Trophoblast cell (in vitro differentiated cells and primary cell): ENCODE measurements around the gene PDGFA.

Source experiments
- DNase-seq, 2 donors: peaks; one replicate each; pipeline ENCODE4 v3.0.0-alpha.2; 2016
- H2AFZ ChIP-seq: 2 replicates; pipeline ENCODE4 v1.6.1; 2013; ENCODE audit warnings: low read length, moderate library complexity, mild to moderate bottlenecking; ENCODE audit not compliant: insufficient read depth, poor library complexity
- H2AK5ac ChIP-seq: 2 replicates; pipeline ENCODE4 v1.6.1; 2013; ENCODE audit warnings: mild to moderate bottlenecking, low read length
- H2BK120ac ChIP-seq: 2 replicates; pipeline ENCODE4 v1.6.1; 2013; ENCODE audit warnings: low read length, mild to moderate bottlenecking, moderate library complexity; ENCODE audit not compliant: insufficient read depth, poor library complexity
- H2BK12ac ChIP-seq: 2 replicates; pipeline ENCODE4 v1.6.1; 2013; ENCODE audit warnings: mild to moderate bottlenecking, low read length, moderate library complexity
- H2BK5ac ChIP-seq: 2 replicates; pipeline ENCODE4 v1.6.1; 2013; ENCODE audit warnings: low read length, low read depth, moderate library complexity, mild to moderate bottlenecking; ENCODE audit not compliant: poor library complexity
- H3K14ac ChIP-seq: 2 replicates; pipeline ENCODE4 v1.6.1; 2013; ENCODE audit warnings: mild to moderate bottlenecking, low read length
- H3K18ac ChIP-seq: 2 replicates; pipeline ENCODE4 v1.6.1; 2013; ENCODE audit warnings: mild to moderate bottlenecking, low read length
- H3K23ac ChIP-seq: 2 replicates; pipeline ENCODE4 v1.6.1; 2013; ENCODE audit warnings: low read length
- H3K27ac ChIP-seq: 2 replicates; pipeline ENCODE4 v1.5.1; 2013; ENCODE audit warnings: low read depth, mild to moderate bottlenecking, inconsistent platforms, low read length, moderate library complexity
- H3K27me3 ChIP-seq: 2 replicates; pipeline ENCODE4 v1.6.1; 2013; ENCODE audit warnings: inconsistent platforms, mild to moderate bottlenecking, low read length, moderate library complexity; ENCODE audit not compliant: insufficient read depth
- H3K36me3 ChIP-seq, 2 experiments: 1 replicate in 1 of 2; 2 replicates in 1 of 2; pipeline ENCODE4 v1.6.1; 2013; ENCODE audit warnings: low read length in 2 of 2, mild to moderate bottlenecking in 2 of 2, moderate library complexity in 1 of 2; ENCODE audit not compliant: insufficient read depth in 2 of 2, control insufficient read depth in 1 of 2
- H3K4ac ChIP-seq: 2 replicates; pipeline ENCODE4 v1.6.1; 2013; ENCODE audit warnings: low read depth, mild to moderate bottlenecking, low read length, moderate library complexity
- H3K4me1 ChIP-seq, 2 experiments: 1 replicate in 1 of 2; 2 replicates in 1 of 2; pipeline ENCODE4 v1.6.1; 2013; ENCODE audit warnings: low read length in 2 of 2, mild to moderate bottlenecking in 2 of 2, moderate library complexity in 1 of 2; ENCODE audit not compliant: insufficient read depth in 2 of 2, control insufficient read depth in 1 of 2
- H3K4me2 ChIP-seq: 2 replicates; pipeline ENCODE4 v1.6.1; 2013; ENCODE audit warnings: inconsistent platforms, mild to moderate bottlenecking, low read length, moderate library complexity
- H3K4me3 ChIP-seq: 2 replicates; pipeline ENCODE4 v1.5.1; 2013; ENCODE audit warnings: mild to moderate bottlenecking, low read depth, low read length, inconsistent platforms
- H3K79me1 ChIP-seq: one replicate; pipeline ENCODE4 v1.6.1; 2013; ENCODE audit warnings: low read length
- H3K79me2 ChIP-seq: 2 replicates; pipeline ENCODE4 v1.6.1; 2013; ENCODE audit warnings: low read length, mild to moderate bottlenecking; ENCODE audit not compliant: control insufficient read depth, insufficient read depth, poor library complexity
- H3K9ac ChIP-seq: 2 replicates; pipeline ENCODE4 v1.6.1; 2013; ENCODE audit warnings: mild to moderate bottlenecking, low read length
- H3K9me3 ChIP-seq: 2 replicates; pipeline ENCODE4 v1.6.1; 2013; ENCODE audit warnings: low read depth, mild to moderate bottlenecking, control low read depth, inconsistent platforms, low read length; ENCODE audit not compliant: insufficient read depth
- H4K12ac ChIP-seq: 2 replicates; pipeline ENCODE4 v1.6.1; 2013; ENCODE audit warnings: low read depth, mild to moderate bottlenecking, low read length, moderate library complexity
- H4K8ac ChIP-seq: 2 replicates; pipeline ENCODE4 v1.6.1; 2013; ENCODE audit warnings: low read depth, mild to moderate bottlenecking, low read length, moderate library complexity
- H4K91ac ChIP-seq: one replicate; pipeline ENCODE4 v1.6.1; 2013; ENCODE audit warnings: low read depth, mild to moderate bottlenecking, low read length, moderate library complexity
- WGBS: extraction: QIAGEN DNeasy Blood & Tissue Kit; methylation state at CpG from one replicate; pipeline ENCODE4 v1.1.7; 2013; ENCODE audit warnings: missing lambda C conversion rate; ENCODE audit not compliant: insufficient read length, insufficient coverage; ENCODE audit errors: extremely low coverage; 5-methylcytosine and 5-hydroxymethylcytosine counted together

The PDGFA gene

GRCh38 chr7:496528-497295, 22.9 kb downstream of the PDGFA start:
- Histone ChIP-seq H2AK5ac (no peak overlapping the region), H2AFZ (no peak overlapping the region), H3K27me3 (no peaks in the 10 kb centered on the region), H3K4ac (no peak overlapping the region), H3K23ac (no peak overlapping the region), H3K9me3 (peaks cover 5% of the 10 kb centered on the region), H3K79me2 (no peaks in the 10 kb centered on the region), H4K8ac (no peak overlapping the region), H3K4me2 (no peak overlapping the region), H2BK12ac (no peak overlapping the region), H4K12ac (no peak overlapping the region), H3K27ac (no peak overlapping the region), H3K36me3 (peaks cover 29 to 34% of the 10 kb centered on the region in 2 experiments), H3K4me1 (no peaks in the 10 kb centered on the region), H3K18ac (no peak overlapping the region), H3K4me3 (no peak overlapping the region), H3K79me1 (no peaks in the 10 kb centered on the region), H3K9ac (no peak overlapping the region), H3K14ac (no peak overlapping the region), H2BK5ac (no peak overlapping the region), H4K91ac (no peak overlapping the region), H2BK120ac (no peak overlapping the region)
- no CpG with 5 or more reads among the region's 24 CpGs for WGBS
- DNase-seq: no peak

DNA sequence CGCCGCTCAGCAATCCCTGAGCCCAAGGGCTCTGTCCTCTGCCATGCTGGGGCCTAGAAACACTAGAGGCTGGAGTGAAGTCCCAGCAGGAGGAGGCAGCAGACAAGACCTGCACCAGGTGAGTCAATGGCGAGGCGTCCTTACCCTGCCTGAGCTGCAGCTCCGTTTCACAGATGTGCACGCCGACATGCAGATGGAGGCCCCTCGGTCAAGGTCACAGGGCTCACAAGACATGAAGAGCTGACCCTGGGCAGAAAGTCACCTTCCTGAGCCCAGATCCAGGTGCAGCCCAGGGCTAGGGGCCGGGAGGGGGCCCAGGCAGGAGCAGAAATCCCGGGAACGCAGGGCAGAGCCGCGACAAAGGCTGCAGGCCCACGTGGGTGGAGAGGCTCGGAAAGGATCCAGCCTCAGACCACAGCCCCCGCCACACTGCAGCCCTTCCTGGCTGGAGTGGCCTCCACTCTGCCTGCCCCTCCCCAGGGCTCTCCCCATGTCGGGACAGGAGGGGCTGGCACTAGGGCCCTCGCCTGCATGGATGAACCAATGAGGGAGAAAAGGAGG, 23.8 kb downstream of the PDGFA start:
- H4K8ac ChIP-seq: no peak overlapping the region
- no peak overlapping the region for H4K91ac ChIP-seq
- H3K9me3 ChIP-seq: peaks cover 5% of the 10 kb centered on the region
- no peaks in the 10 kb centered on the region for H3K4me1 ChIP-seq
- no peak overlapping the region for H2BK5ac ChIP-seq
- no peak overlapping the region for H2AFZ ChIP-seq
- no peak overlapping the region for H3K18ac ChIP-seq
- H3K4ac ChIP-seq: no peak overlapping the region
- no peaks in the 10 kb centered on the region for H3K79me1 ChIP-seq
- no peak for DNase-seq
- H3K79me2 ChIP-seq: no peaks in the 10 kb centered on the region
- H2BK12ac ChIP-seq: no peak overlapping the region
- no peak overlapping the region for H3K14ac ChIP-seq
- no peak overlapping the region for H3K27ac ChIP-seq
- peaks cover 25 to 26% of the 10 kb centered on the region in 2 experiments for H3K36me3 ChIP-seq
- no peak overlapping the region for H3K4me3 ChIP-seq
- no peak overlapping the region for H2BK120ac ChIP-seq
- H3K23ac ChIP-seq: no peak overlapping the region
- H4K12ac ChIP-seq: no peak overlapping the region
- H3K27me3 ChIP-seq: no peaks in the 10 kb centered on the region
- no peak overlapping the region for H3K9ac ChIP-seq
- no peak overlapping the region for H3K4me2 ChIP-seq
- WGBS: no CpG with 5 or more reads among the region's 18 CpGs
- no peak overlapping the region for H2AK5ac ChIP-seq

DNA sequence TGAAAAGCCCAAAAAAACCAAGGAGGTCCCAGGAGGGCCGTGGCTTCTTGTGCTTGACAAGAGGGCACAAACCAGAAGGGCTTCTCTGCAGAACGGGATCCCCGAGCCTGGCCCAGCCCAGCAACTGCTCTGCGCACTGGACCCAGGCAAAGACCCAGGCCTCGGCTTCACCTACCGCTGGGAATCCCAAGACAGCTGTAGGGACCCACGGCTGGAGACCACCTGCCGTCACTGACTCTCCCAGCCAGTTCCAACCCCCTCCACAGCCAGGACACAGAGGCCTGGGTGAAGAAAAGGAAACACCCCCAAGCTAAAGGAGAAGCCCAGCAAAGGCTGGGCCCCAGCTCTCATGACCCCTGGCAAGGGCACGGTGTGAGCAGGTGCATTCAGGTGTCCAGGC, 24.3 kb downstream of the PDGFA start:
- Histone ChIP-seq H4K91ac (no peak overlapping the region), H3K79me1 (no peaks in the 10 kb centered on the region), H3K27me3 (no peaks in the 10 kb centered on the region), H3K9me3 (peaks cover 5% of the 10 kb centered on the region), H3K4me3 (no peak overlapping the region), H3K9ac (no peak overlapping the region), H2AK5ac (no peak overlapping the region), H3K27ac (no peak overlapping the region), H3K14ac (no peak overlapping the region), H4K8ac (no peak overlapping the region), H2BK12ac (no peak overlapping the region), H2AFZ (no peak overlapping the region), H4K12ac (no peak overlapping the region), H3K4ac (no peak overlapping the region), H3K36me3 (peaks cover 20% of the 10 kb centered on the region in 2 experiments), H2BK120ac (no peak overlapping the region), H3K79me2 (no peaks in the 10 kb centered on the region), H3K4me2 (no peak overlapping the region), H2BK5ac (no peak overlapping the region), H3K4me1 (no peaks in the 10 kb centered on the region), H3K23ac (no peak overlapping the region), H3K18ac (no peak overlapping the region)
- whole genome bisulfite sequencing: no CpG with 5 or more reads among the region's 9 CpGs
- no peak for DNase-seq

DNA sequence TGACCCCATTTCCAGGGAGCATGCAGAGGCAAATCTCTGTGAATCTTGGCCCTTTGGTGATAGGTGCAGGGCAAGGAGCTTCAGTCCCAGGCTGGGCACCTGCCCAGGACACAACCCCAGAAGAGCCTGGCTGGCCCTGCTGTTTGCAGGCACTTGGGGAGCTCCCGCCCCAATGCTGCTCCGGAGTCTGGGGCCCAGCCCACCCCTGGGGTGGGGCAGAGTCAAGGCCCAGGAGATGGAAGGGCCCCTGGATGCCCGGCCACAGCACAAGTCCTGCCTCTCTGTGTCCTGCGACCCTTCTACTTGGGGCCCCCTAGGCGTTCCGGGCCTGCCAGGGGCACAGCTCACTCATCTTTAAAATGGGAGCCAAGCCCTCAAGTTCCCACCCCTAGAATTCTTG, 24.7 kb downstream of the PDGFA start:
- H3K9ac ChIP-seq: no peak overlapping the region
- H2AK5ac ChIP-seq: no peak overlapping the region
- no peaks in the 10 kb centered on the region for H3K27me3 ChIP-seq
- H3K18ac ChIP-seq: no peak overlapping the region
- no peak overlapping the region for H2BK5ac ChIP-seq
- no peak overlapping the region for H3K4me3 ChIP-seq
- no peak overlapping the region for H2AFZ ChIP-seq
- no peaks in the 10 kb centered on the region for H3K79me1 ChIP-seq
- DNase-seq: no peak
- no peak overlapping the region for H3K4ac ChIP-seq
- H3K4me2 ChIP-seq: no peak overlapping the region
- H4K8ac ChIP-seq: no peak overlapping the region
- H3K27ac ChIP-seq: no peak overlapping the region
- H3K79me2 ChIP-seq: no peaks in the 10 kb centered on the region
- no peak overlapping the region for H2BK120ac ChIP-seq
- H3K23ac ChIP-seq: no peak overlapping the region
- no peak overlapping the region for H4K12ac ChIP-seq
- H3K4me1 ChIP-seq: no peaks in the 10 kb centered on the region
- H2BK12ac ChIP-seq: no peak overlapping the region
- peaks cover 16 to 18% of the 10 kb centered on the region in 2 experiments for H3K36me3 ChIP-seq
- no CpG with 5 or more reads among the region's 6 CpGs for WGBS
- H4K91ac ChIP-seq: no peak overlapping the region
- peaks cover 2% of the 10 kb centered on the region for H3K9me3 ChIP-seq
- no peak overlapping the region for H3K14ac ChIP-seq
